Measurements from ENCODE around the gene CYFIP2. TPM values are rescaled to one million over a fixed set of nuclear protein-coding genes. Genes with fewer than 3 reads are reported as not detected.

The CYFIP2 gene
- total RNA-seq, 2 donors from 2014 or later: 29.3 to 33.4 TPM

- no peak for TF ChIP-seq CTCF (conservative IDR thresholded peaks at IDR 0.05)
- H3K27ac Mint-ChIP-seq: no peak overlapping the region
- 78 to 100% methylated on average over 1 of the region's 1 CpG for WGBS, 2 experiments (ENCODE audit: insufficient coverage in 1 of 2, insufficient read length in 1 of 2)
- H3K27me3 Mint-ChIP-seq (ENCODE audit: insufficient read depth): peaks cover 48% of the 10 kb centered on the region
- no peaks in the 10 kb centered on the region for H3K9me3 Mint-ChIP-seq
- H3K9me3 ChIP-seq (ENCODE audit: control insufficient read depth, low read length): no peaks in the 10 kb centered on the region
- peaks cover 21% of the 10 kb centered on the region for H3K4me1 Mint-ChIP-seq
- no peak overlapping the region for H3K4me3 ChIP-seq (ENCODE audit: low read length)
- no peaks in the 10 kb centered on the region for H3K36me3 Mint-ChIP-seq (ENCODE audit: low read depth)
- H3K9ac ChIP-seq (ENCODE audit: extremely low read depth, low read length, poor library complexity, severe bottlenecking): no peak overlapping the region
- DNase-seq: no peak
- no peaks in the 10 kb centered on the region for H3K36me3 ChIP-seq (ENCODE audit: control insufficient read depth, insufficient read depth, low read length)
- H3K27ac ChIP-seq (ENCODE audit: low read depth, low read length): no peak overlapping the region
- H3K27me3 ChIP-seq (ENCODE audit: control insufficient read depth, insufficient read depth, low read length, poor library complexity, severe bottlenecking): peaks cover 5% of the 10 kb centered on the region
- H3K4me1 ChIP-seq (ENCODE audit: control insufficient read depth, insufficient read depth, low read length): no peaks in the 10 kb centered on the region
- H3K4me3 Mint-ChIP-seq: no peak overlapping the region
Observed at GRCh38 chr5:157351802-157352092, 85.8 kb downstream of the CYFIP2 start.

- Mint-ChIP-seq H3K4me3 (no peak overlapping the region), H3K27ac (no peak overlapping the region), H3K36me3 (ENCODE audit: low read depth) (no peaks in the 10 kb centered on the region), H3K27me3 (ENCODE audit: insufficient read depth) (peaks cover 40% of the 10 kb centered on the region), H3K4me1 (peaks cover 21% of the 10 kb centered on the region), H3K9me3 (no peaks in the 10 kb centered on the region)
- WGBS, 2 experiments (ENCODE audit: insufficient coverage in 1 of 2, insufficient read length in 1 of 2): 94 to 98% methylated on average over 11 to 12 of the region's 12 CpGs
- Histone ChIP-seq H3K36me3 (ENCODE audit: control insufficient read depth, insufficient read depth, low read length) (no peaks in the 10 kb centered on the region), H3K4me1 (ENCODE audit: control insufficient read depth, insufficient read depth, low read length) (no peaks in the 10 kb centered on the region), H3K27me3 (ENCODE audit: control insufficient read depth, insufficient read depth, low read length, poor library complexity, severe bottlenecking) (peaks cover 5% of the 10 kb centered on the region), H3K27ac (ENCODE audit: low read depth, low read length) (no peak overlapping the region), H3K4me3 (ENCODE audit: low read length) (no peak overlapping the region), H3K9ac (ENCODE audit: extremely low read depth, low read length, poor library complexity, severe bottlenecking) (no peak overlapping the region), H3K9me3 (ENCODE audit: control insufficient read depth, low read length) (no peaks in the 10 kb centered on the region)
- TF ChIP-seq CTCF (conservative IDR thresholded peaks at IDR 0.05): no peak
- DNase-seq: no peak
Observed at GRCh38 chr5:157352756-157353340, 86.9 kb downstream of the CYFIP2 start.

- Histone ChIP-seq H3K36me3 (ENCODE audit: control insufficient read depth, insufficient read depth, low read length) (no peaks in the 10 kb centered on the region), H3K4me3 (ENCODE audit: low read length) (no peak overlapping the region), H3K9me3 (ENCODE audit: control insufficient read depth, low read length) (no peaks in the 10 kb centered on the region), H3K9ac (ENCODE audit: extremely low read depth, low read length, poor library complexity, severe bottlenecking) (no peak overlapping the region), H3K27me3 (ENCODE audit: control insufficient read depth, insufficient read depth, low read length, poor library complexity, severe bottlenecking) (peaks cover 5% of the 10 kb centered on the region), H3K4me1 (ENCODE audit: control insufficient read depth, insufficient read depth, low read length) (no peaks in the 10 kb centered on the region), H3K27ac (ENCODE audit: low read depth, low read length) (no peak overlapping the region)
- peak; percentile 70 for DNase-seq
- WGBS, 2 experiments (ENCODE audit: insufficient coverage in 1 of 2, insufficient read length in 1 of 2): 63 to 73% methylated on average over 4 to 5 of the region's 5 CpGs
- H3K9me3 Mint-ChIP-seq: no peaks in the 10 kb centered on the region
- H3K4me1 Mint-ChIP-seq: peaks cover 18% of the 10 kb centered on the region
- H3K27me3 Mint-ChIP-seq (ENCODE audit: insufficient read depth): peaks cover 27% of the 10 kb centered on the region
- no peak overlapping the region for H3K4me3 Mint-ChIP-seq
- H3K27ac Mint-ChIP-seq: no peak overlapping the region
- H3K36me3 Mint-ChIP-seq (ENCODE audit: low read depth): no peaks in the 10 kb centered on the region
- TF ChIP-seq CTCF (conservative IDR thresholded peaks at IDR 0.05): peak; percentile 82
Observed at GRCh38 chr5:157354800-157355199, 88.9 kb downstream of the CYFIP2 start.
